Brain microvascular endothelial cell (primary cell): Measurements from ENCODE around the gene MIER1.

Experiments
- DNase-seq: peaks from one replicate; pipeline ENCODE4 v3.0.0-alpha.2; 2020
- H3K27ac ChIP-seq: fragments of 250-450 bp; sonication (Bioruptor Pico); 2 replicates; pipeline ENCODE4 v1.5.1; 2020; ENCODE audit warnings: mild to moderate bottlenecking, moderate library complexity
- H3K27me3 ChIP-seq: fragments of 250-450 bp; sonication (Bioruptor Pico); replicated peaks from 2 replicates; pipeline ENCODE4 v1.5.1; 2020; ENCODE audit warnings: mild to moderate bottlenecking
- H3K36me3 ChIP-seq: fragments of 250-450 bp; sonication (Bioruptor Pico); replicated peaks from 2 replicates; pipeline ENCODE4 v1.5.1; 2020; ENCODE audit warnings: mild to moderate bottlenecking
- H3K4me3 ChIP-seq: 2 replicates; pipeline ENCODE4 v1.5.1; 2011; ENCODE audit warnings: low read depth, mild to moderate bottlenecking, control low read depth, low read length, moderate library complexity
- in situ Hi-C: cut with HindIII; loops from 2 replicates; pipeline ENCODE4 v1.10.0; 2017; ENCODE audit warnings: low sequenced_read_pairs, low pct_ligation_motif_present
- TF ChIP-seq, protein P1 (sequence below): IDR thresholded peaks from 2 replicates; pipeline ENCODE4 v1.5.1; 2011; ENCODE audit warnings: low read depth, mild to moderate bottlenecking, moderate library complexity, low read length, control low read depth, inconsistent platforms; ENCODE audit errors: missing control alignments

The MIER1 gene

DNA sequence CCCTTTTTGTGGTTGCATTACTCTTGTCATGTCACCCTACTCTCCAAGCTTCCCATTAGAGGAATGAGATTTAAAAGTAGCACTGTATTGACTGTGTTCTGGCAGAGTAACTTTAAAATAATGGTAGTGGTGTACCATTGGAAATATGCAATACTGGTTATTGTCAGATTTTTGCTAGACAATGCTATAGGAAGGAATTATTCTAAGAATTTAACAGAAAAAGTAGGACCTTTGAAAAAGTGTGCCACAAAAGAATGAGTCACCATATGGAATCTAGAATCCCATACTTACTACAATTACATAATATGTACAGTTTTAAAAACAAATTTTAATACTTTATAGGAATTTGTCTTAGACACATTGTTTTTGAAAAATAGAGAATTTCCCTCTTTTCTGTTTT lies 13.8 kb downstream of the MIER1 start:
- DNase-seq, result no peak
- in situ Hi-C loops, result no loop called here

DNA sequence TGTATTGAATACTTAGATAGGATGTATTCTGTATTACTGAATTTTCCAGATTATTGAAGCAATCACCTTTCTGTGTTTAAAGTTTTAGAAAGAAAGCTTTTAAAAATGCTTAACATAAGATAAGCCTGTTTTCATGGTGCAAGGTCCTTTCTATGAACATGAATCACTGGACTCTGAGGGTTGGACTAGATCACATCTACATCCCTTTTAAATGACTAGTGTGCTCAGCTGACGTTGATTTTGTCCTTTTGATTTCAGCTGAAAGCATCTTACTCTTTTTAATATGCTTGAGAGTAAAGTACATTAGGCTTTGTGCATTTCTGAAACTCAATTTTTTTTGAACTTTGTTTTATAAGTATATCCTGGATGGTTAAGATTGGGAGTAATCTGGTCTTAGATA lies 16.2 kb downstream of the MIER1 start:
- Histone ChIP-seq H3K27ac (peak overlapping the region; percentile 58), H3K27me3 (no peaks in the 10 kb centered on the region), H3K4me3 (no peak overlapping the region), H3K36me3 (peaks cover 3% of the 10 kb centered on the region)
- DNase-seq, result peak; percentile 65
- TF ChIP-seq, protein P1, sequence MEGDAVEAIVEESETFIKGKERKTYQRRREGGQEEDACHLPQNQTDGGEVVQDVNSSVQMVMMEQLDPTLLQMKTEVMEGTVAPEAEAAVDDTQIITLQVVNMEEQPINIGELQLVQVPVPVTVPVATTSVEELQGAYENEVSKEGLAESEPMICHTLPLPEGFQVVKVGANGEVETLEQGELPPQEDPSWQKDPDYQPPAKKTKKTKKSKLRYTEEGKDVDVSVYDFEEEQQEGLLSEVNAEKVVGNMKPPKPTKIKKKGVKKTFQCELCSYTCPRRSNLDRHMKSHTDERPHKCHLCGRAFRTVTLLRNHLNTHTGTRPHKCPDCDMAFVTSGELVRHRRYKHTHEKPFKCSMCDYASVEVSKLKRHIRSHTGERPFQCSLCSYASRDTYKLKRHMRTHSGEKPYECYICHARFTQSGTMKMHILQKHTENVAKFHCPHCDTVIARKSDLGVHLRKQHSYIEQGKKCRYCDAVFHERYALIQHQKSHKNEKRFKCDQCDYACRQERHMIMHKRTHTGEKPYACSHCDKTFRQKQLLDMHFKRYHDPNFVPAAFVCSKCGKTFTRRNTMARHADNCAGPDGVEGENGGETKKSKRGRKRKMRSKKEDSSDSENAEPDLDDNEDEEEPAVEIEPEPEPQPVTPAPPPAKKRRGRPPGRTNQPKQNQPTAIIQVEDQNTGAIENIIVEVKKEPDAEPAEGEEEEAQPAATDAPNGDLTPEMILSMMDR, result no peak
- in situ Hi-C loops, result no loop called here

More for the DNA sequence above, 13.8 kb downstream of the MIER1 start:
- Histone ChIP-seq H3K27me3 (no peaks in the 10 kb centered on the region), H3K4me3 (no peak overlapping the region), H3K27ac (peak overlapping the region; percentile 11), H3K36me3 (no peaks in the 10 kb centered on the region)
- TF ChIP-seq, protein P1, result no peak

DNA sequence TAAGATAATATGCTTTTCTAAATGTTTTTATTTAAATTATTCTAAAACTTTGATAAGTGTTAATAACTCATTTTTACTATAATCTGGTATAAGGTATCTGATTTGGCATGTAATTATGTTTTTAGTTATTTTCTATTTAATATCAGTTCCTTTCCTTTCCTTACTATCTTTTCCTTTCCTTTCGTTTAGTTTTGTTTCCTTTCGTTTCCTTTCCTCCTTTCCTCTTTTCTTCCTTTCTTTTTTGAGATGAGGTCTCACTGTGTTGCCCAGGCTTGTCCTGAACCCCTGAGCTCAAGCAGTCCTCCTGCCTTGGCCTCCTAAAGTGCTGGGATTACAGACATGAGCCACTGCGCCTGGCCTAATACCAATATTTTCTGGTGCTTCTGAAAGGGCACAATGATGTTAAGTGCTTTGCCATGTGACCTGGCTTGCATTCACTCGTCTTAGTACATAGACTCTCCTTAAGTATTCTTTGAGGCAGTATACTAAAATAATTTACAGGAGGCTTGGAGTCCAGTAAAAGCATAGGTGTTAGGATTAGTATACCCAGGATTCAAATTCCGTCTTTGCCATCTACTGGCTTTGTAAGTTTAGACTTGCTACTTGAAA lies 18.7 kb downstream of the MIER1 start:
- no peak overlapping the region for H3K4me3 ChIP-seq
- no peaks in the 10 kb centered on the region for H3K27me3 ChIP-seq
- TF ChIP-seq, protein P1, result no peak
- peak overlapping the region; percentile 91 for H3K27ac ChIP-seq
- no peak for DNase-seq
- H3K36me3 ChIP-seq, result peaks cover 10% of the 10 kb centered on the region
- in situ Hi-C loops, result no loop called here

DNA sequence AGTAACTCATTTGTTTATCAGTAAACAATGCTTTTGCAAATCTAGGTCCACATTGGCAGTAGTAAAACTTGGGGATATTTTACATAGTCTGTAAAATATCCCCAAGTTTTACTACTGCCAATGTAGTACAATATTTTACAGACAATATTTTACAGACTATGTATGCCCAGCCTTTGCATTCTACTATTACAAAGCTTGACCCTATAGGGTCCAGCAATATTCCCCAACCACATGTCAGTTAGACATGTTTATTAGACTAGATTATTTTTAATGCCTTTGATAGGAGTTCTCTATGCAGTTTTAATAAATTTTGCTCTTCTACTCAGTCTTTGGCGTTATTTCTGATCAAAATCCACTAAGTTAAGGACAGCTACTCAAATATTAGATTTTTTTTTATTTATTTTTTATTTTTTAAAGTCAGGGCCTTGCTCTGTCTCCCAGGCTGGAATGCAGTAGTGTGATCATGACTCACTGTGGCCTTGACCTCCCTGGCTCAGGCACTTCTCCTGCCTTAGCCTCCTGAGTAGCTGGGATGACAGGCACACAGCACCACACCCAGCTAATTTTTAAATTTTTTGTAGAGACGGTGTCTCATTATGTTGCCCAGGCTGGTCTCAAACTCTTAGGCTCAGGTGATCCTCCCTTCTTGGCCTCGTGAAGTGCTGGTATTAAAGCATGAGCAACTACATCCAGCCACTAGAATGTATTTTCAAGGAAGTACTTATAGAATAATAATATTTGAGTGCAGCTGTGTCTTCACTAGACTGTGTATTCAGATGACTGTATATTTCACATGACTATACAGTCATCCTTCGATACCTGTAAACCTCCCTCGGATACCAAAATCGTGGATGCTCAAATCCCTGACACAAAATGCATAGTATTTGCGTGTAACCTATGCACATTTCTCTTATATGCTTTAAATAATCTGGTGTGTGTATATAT lies 19.8 kb downstream of the MIER1 start:
- TF ChIP-seq, protein P1, result no peak
- in situ Hi-C loops, result no loop called here
- Histone ChIP-seq H3K27ac (peak overlapping the region; percentile 91), H3K27me3 (no peaks in the 10 kb centered on the region), H3K4me3 (no peak overlapping the region), H3K36me3 (peaks cover 10% of the 10 kb centered on the region)
- DNase-seq, result peak; percentile 91

DNA sequence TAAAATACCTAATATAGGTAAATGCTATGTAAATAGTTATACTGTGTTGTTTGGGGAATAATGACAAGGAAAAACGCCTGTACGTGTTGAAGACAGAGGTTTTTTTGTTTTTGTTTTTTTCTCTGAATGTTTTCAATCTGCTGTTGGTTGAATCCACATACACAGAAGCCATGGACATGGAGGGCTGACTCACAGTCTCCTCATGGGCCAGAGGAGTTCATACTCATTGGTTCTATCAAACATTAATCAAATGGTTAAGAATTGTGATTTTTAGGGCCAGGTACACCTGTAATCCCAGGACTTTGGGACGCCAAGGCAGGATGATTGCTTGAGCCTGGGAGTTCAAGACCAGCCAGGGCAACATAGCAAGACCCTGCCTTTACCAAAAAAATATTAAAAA lies 20.5 kb downstream of the MIER1 start:
- peak overlapping the region; percentile 91 for H3K27ac ChIP-seq
- TF ChIP-seq, protein P1, result no peak
- no peaks in the 10 kb centered on the region for H3K27me3 ChIP-seq
- DNase-seq, result no peak
- H3K4me3 ChIP-seq, result no peak overlapping the region
- peaks cover 10% of the 10 kb centered on the region for H3K36me3 ChIP-seq
- in situ Hi-C loops, result no loop called here
